Left hindlimb (tissue), 1 donor: ENCODE data around the gene TPCN1.
A peak's percentile ranks its signal among the peaks of the same experiment; 100 is the strongest.

ENCODE experiments used
- DNase-seq: peaks from one replicate; pipeline ENCODE4 v3.0.0-alpha.2; 2018

The TPCN1 gene

DNA sequence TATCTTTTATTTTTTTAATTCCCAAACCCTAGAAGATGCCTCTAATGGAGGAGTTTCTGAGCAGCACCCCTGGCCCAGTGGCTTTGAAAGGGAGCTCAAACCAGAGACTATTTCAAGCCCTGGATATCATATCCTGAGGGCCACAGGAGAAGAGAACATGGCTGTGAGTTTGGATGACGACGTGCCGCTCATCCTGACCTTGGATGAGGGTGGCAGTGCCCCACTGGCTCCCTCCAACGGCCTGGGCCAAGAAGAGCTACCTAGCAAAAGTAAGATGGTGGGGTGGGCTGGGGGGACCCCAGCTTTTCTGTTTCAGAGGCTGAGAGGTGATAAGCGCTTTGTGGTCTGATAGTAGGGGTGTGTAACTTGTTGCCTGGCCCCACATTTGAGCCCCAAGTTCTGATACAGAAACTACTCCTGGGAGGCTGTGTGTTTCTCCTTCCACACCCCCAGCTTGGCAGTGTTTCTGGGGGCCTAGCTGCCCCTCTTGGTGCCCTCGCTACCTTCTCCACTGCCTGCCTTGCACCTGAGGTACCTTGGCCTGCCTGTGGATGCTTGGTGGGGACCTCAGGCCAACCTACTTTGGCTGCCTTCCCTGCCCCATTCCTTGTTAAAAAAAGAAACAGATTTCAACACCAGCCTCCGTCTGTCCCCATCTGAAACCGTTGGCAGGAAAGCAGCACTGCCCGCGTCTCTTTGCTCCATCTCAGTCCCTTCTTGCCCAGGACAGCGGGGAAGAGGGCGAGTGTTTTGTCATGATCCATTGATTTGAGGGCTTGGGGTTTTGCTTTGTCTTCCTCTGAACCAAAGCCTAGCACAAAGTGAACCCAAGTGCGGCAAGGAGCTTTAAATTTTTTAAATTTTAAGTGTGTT is 5.7 kb downstream of the TPCN1 start:
- no peak for DNase-seq

DNA sequence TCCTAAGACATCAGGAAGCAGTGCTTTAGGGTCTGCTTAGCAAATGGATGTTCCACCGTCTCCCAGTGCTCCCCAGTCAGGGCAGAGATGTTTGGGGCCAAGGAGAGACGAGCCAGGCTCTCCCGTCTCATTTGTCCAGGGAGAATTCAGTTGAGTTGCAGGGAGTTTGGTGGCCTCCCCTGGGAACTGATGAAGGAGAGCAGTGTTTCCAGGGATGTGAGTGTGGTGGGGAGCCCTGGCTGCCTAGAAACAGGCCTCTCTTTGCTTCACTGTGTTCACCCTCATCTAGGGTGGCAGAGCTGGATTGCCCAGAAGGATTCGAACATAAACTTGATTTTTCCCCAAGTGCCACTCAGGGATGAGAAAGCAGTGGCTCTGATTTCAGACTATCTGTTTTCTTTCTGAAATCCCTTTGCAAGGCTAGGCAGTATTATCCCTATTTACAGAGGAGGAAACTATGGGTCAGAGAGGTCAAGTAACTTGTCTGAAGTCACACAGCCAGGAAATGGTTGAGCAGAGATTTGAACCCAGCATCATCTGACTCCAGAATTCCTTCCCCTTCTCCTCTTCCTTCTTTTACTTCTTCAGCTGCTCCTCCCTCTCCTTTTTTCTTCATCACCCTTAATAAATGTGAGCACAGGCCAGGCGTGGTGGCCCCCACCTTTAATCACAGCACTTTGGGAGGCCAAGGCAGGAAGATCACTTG is 6.6 kb downstream of the TPCN1 start:
- DNase-seq, result no peak

DNA sequence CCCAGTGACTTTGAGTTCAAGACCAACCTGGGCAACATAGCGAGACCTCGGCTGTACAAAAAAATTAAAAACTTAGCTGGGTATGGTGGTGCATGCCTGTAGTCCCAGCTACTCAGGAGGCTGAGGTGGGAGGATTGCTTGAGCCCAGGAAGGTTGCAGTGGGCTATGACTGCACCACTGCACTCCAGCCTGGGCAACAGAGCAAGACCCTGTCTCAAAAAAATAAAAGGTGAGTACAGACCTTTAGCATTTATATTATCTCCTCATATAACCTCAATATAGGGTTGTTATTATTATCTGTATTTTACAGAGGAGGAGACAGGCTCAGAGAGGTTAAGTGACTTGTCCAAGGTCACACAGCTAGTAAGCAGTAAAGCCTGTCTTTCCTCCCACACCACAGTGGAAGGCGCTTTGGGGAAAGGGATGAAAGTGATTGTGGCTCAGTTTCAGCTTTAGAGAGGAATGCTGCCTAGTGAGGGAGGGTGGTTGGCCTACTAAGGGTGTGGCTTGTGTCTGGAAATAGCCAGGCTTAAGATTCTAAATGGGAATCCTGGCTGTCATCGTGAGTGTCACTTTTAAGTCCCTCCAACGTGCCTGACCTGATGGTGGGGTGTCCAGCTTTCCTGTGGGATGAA is 7.2 kb downstream of the TPCN1 start:
- no peak for DNase-seq

DNA sequence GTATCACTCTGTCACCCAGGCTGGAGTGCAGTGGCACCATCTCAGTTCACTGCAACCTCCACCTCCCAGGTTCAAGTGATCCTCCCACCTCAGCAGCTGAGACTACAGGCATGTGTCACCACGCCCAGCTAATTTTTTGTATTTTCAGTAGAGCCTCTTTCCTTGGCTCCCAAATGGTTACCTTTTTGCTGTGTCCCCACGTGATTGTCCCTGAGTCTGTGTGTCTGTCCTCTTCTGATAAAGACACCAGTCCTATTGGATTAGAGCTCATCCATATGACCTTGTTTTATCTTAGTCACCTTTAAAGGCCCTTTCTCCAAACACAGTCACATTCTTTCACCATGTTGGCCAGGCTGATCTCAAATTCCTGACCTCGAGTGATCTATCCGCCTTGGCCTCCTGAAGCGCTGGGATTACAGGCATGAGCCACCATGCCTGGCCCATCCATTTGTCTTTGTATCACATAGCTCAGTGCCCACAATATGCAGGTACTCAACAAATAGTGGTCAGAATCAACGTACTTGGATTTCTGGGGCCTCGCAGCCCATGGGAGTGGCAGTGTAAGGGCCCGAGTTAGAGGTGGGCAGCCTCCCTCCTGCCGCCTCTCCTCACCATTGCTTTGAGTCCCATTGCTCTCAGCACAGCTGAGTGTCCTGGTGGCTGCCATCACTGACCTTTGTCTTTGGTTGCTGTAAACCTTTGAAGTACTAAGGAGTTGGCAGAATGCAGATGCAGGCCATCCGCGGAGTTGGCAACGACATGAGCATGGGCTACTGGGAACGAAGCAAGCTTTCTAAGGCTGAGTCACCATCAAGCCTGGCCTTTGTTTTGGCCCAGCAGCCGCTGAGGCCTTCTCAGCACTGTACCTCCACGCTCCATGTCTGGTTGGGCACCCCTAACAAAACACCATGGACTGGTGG is 9.3 kb downstream of the TPCN1 start:
- DNase-seq, result no peak

DNA sequence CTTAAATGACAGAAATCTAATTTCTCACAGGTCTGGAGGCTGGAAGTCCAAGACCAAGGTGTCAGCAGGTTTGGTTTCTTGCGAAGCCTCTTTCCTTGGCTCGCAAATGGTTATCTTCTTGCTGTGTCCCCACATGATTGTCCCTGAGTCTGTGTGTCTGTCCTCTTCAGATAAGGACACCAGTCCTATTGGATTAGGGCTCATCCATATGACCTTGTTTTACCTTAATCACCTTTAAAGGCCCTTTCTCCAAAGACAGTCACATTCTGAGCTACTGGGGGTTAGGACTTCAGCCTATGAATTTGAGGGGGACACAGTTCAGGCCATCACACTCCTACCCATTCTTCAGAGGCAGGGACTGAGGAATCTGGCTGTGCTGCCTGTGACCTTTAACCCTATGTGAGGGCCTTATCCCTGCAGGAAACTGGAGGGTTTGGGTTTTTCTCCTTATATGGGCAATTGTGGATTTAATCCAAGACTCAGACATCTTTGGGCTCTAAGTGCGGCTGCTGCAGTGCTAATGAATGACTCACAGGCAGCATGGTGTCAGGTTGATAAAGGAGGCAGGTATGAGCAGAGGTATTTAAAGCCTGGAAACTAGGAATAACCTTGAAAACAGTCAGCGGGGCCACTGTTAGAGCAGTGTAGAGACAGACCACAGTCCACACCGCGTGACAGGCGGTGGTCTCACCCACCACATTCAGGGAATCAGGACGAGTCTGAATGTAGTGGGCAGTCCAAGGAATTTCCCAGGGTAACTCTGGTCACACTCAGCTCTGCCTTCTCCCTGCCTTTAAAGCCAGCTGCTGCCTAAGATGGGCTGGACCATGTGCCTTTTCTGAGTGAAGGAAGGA is 10.2 kb downstream of the TPCN1 start:
- DNase-seq, result no peak

GRCh38 chr12:113232089-113232839 is 11.0 kb downstream of the TPCN1 start:
- no peak for DNase-seq

DNA sequence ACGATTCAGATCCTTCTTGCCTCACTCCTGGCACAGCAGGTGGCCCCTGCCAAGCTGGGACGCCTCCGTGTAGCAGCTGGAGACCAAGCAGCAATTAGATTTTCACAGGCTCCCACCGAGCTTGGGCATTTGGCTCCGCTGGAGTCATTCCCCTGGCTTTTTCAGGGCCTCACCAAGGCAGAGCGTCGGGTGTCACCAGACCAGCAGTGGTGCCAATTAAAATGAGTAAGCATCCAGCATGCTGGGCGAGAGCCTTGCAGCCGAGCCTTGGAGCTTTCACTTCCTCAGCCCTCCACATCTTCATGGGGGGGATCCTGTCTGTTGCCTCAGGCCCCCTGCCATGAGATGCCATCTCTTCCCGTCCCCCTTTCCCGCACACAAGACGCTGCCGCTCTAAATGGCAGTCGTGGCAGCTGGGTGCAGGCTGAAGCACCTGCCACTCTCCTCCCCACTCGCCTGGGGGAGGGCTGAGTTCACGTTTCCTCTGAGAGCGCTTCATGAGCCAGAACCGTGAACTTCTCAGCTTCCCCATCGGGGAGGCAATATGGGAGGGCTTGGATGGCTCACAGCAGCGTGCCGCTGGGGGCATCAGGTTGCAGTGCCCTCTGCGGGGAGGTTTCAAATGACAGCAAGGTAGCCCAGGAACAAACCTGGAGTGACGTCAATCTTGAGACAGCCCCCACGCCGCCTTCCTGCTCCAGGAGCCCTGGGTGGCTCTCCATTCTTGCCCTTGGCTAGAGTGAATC is 11.7 kb downstream of the TPCN1 start:
- peak; percentile 66 for DNase-seq

DNA sequence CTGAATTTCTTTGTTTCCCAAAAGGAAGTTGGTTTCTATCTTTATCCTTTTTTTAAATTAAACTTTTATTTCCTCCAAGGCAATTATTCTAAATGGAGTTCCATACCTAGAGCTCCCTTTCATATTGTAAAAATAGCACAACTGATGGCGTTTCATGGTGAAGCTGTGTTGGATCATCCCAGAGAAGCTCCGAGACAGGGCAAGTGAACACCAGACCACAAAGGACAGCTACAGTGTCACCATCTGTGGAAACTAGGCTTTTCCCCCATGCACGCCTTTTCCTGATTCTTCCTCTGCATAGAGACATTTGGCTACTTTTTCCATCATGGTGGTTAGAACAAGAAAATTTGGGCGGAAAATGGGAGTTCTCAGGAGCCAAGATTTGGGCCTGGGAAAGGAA is 12.7 kb downstream of the TPCN1 start:
- no peak for DNase-seq

DNA sequence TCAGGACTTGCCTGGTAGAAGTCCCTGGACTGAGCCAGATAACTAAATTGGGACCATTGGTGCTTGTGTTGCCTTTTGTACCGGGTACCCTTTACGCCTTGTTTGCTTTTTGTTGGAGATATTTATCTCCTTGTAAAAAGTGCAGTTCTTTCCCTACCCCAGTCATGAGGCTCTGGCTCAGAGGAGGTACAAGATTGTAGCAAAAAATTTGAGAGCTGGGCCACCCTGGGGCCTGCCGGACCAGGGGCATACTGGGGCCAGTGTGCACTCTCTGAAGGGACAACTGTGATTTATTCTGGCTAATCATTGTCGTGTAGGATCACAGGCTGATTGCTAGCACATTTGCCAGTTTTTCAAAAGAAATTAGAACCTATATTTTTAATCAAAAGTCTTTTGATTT is 13.2 kb downstream of the TPCN1 start:
- DNase-seq, result no peak

- no peak for DNase-seq
These were observed 14.7 kb downstream of the TPCN1 start for GRCh38 chr12:113235976-113236375.

DNA sequence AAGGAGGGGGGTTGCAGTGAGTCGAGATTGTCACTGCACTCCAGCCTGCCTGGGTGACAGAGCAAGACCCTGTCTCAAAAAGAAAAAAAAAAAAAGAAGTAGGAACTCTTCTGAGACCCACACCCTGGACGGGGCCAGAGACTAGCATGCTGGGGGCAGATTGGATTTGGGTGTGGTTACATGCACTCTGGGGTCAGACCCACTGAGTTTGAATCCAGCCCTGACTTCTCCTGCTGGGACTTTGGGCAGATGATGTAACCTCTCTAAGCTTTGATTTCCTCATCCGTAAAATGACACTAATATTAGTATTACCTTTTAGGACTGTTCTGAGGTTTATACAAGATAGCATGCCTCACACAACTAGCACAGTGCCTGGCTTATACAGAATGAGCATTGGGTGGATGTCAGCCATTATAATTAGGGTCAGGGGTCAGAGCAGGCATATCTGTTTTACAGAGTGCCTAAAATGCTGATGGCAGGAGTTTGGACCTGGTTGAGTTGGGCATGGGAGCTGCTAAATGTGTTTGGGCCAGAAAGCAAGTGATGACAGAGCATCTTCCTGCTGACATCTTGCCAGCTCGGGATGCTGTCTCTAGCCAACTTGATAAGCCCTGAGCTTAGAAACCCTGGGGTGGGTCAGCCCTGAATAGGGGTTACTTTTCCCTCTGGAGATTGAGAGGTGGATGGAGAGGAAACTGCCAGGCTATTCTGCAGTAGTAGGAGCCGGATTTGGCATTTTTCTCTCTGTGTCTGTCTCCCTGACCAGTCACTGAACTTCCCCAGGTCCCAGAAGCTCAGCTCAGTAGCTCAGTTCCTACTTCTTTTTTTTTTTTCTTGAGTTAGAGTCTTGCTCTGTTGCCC is 15.5 kb downstream of the TPCN1 start:
- no peak for DNase-seq

GRCh38 chr12:113237748-113238147 is 16.5 kb downstream of the TPCN1 start:
- no peak for DNase-seq

GRCh38 chr12:113238309-113238708 is 17.0 kb downstream of the TPCN1 start:
- no peak for DNase-seq

- no peak for DNase-seq
These were observed 18.1 kb downstream of the TPCN1 start for GRCh38 chr12:113239288-113239771.

GRCh38 chr12:113239811-113240331 is 18.6 kb downstream of the TPCN1 start:
- peak; percentile 65 for DNase-seq

DNA sequence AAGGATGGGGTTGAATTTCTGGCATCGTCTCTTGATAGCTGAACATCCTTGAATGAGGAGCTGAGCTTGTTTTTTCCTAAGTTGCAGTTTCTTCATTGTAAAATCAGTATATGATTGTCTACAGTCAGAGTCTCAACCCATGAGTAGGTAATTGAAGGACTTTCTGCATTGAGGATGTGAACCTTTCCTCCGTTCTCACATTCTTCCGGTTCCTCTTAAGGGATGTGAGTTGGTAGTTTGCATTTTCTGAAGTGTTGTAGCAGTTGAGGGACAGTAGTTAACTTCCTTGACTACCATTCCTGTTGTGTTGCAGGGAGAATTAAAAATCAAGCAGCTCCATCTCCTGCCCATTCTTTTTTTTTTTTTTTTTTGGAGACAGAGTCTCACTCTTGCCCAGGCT is 19.1 kb downstream of the TPCN1 start:
- no peak for DNase-seq

DNA sequence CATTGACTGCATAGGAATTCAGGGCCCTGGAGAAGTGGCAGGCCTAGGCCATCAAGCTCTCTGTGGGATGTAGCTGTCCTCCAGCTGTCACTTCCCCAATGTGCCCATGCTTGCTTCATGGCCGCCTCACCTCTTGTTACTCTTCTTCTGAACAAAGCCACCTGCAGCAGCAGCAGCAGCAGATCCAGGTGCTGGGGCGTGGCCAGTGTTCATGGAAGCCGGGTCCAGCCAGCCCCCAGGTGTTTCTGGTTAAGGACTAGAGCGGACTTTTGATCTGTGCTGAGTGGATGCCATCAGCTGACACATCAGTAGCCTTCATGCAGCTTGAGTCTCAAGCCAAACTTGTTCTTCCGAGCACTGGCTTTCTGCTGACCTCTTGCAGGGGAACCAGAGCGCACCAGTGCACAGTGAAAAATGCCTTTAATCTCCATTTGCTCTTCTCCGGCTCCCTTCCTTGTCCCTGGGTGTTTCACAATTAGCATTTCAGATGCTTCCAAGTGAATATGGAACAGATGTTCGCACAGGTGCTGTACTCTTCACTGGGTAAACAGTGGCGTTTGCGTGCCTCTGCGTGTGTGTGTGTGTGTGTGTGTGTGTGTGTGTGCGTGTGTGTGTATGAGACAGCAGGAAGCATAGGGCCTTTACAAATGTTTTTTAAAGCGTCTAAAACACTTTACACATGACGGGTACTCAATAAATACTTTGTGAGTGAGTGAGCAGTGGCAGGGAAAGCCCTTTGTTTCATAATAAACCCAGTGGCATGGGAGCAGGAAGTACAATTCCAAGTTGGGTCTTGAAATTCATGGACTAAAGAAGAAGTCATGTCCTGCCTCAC is 20.1 kb downstream of the TPCN1 start:
- peak; percentile 72 for DNase-seq

- DNase-seq, result no peak
These were observed 20.8 kb downstream of the TPCN1 start for GRCh38 chr12:113242026-113242418.
